GM13976 (cell line): Measurements from ENCODE around the gene OST4.
"Not testable (repeated sequence)": the region's sequence is repeated elsewhere in the genome, so short reads cannot be mapped to it uniquely, and the experiment has no call there.

Experiments used
- DNase-seq: peaks from one replicate; pipeline ENCODE4 v3.0.0; 2012; ENCODE audit warnings: low spot score
- CTCF ChIP-seq: IDR thresholded peaks from 2 replicates; pipeline ENCODE4 v1.5.1; 2012; ENCODE audit warnings: borderline replicate concordance, mild to moderate bottlenecking; ENCODE audit not compliant: insufficient read depth; ENCODE audit errors: extremely low read depth, missing control alignments, control extremely low read depth
- in situ Hi-C: fragments of 300-500 bp; cut with MboI; formaldehyde crosslinking; loops from one replicate; pipeline ENCODE4 v1.12.0; 2022; ENCODE audit warnings: low sequenced_read_pairs, mixed read lengths, inconsistent platforms; ENCODE audit not compliant: unreplicated experiment

The OST4 gene

GRCh38 chr2:27071277-27071989 is at the start of gene OST4:
Gene OST4, minus strand, starts transcription at chr2:27071654.
- TF ChIP-seq CTCF: no peak
- in situ Hi-C loops: no loop called here
- peak; percentile 98 for DNase-seq

- DNase-seq, in situ Hi-C loops: not testable (repeated sequence)
These were observed 47.8 kb upstream of the OST4 start for GRCh38 chr2:27119330-27119670.

- in situ Hi-C loops: no loop called here
- TF ChIP-seq CTCF: no peak
- peak; percentile 60 for DNase-seq
These were observed 47.3 kb upstream of the OST4 start, which contains the start of gene CGREF1 for GRCh38 chr2:27118525-27119329. Gene CGREF1, minus strand, starts transcription at chr2:27119128. Its CDS starts 14,762 bp downstream, at chr2:27104366.

- in situ Hi-C loops: no loop called here
- no peak for DNase-seq
- TF ChIP-seq CTCF: no peak
These were observed 46.6 kb upstream of the OST4 start for GRCh38 chr2:27117995-27118524.

- DNase-seq: no peak
- in situ Hi-C loops: no loop called here
- no peak for TF ChIP-seq CTCF
These were observed 44.1 kb upstream of the OST4 start for GRCh38 chr2:27115519-27115918.

GRCh38 chr2:27111392-27112078 is 40.1 kb upstream of the OST4 start:
- DNase-seq, in situ Hi-C loops: not testable (repeated sequence)

- in situ Hi-C loops, DNase-seq: not testable (repeated sequence)
These were observed 39.3 kb upstream of the OST4 start for GRCh38 chr2:27110603-27111352.
